Right lung (tissue), 5 donors: ENCODE measurements around the gene ARHGAP27. TPM values are rescaled to one million over a fixed set of nuclear protein-coding genes. Genes with fewer than 3 reads are reported as not detected.

Source experiments
- DNase-seq, 2 donors: peaks; one replicate each; pipeline ENCODE4 v3.0.0-alpha.2; 2013
- polyA plus RNA-seq, 5 donors: library from polyadenylated mRNA; unstranded; fragments of 120-200 nt; gene quantifications; one replicate each; pipeline versions ENCODE4 v1.2.1 to v1.2.3, GENCODE V29; 2013; ENCODE audit warnings: inconsistent platforms in 1 of 5, low replicate concordance in 1 of 5; ENCODE audit not compliant: insufficient read length in 5 of 5, insufficient read depth in 1 of 5

The ARHGAP27 gene
- polyA plus RNA-seq, 5 donors: 18.7 to 34.2 (median 24.8) TPM

GRCh38 chr17:45431531-45432404 is 902 bp downstream of the ARHGAP27 start:
- DNase-seq: peak; percentile 72 to 77

GRCh38 chr17:45430738-45431530 is 1.7 kb downstream of the ARHGAP27 start:
- peak; percentile 71 to 72 for DNase-seq

GRCh38 chr17:45430006-45430737 is 2.5 kb downstream of the ARHGAP27 start:
- DNase-seq: no peak

- no peak for DNase-seq
Measured at GRCh38 chr17:45429339-45430005, 3.2 kb downstream of the ARHGAP27 start.

- no peak for DNase-seq
Measured at GRCh38 chr17:45428931-45429338, 3.7 kb downstream of the ARHGAP27 start.

- peak; percentile 52 to 57 for DNase-seq
Measured at GRCh38 chr17:45428050-45428617, 4.5 kb downstream of the ARHGAP27 start.

- no peak for DNase-seq
Measured at GRCh38 chr17:45427181-45427835, 5.4 kb downstream of the ARHGAP27 start.

- DNase-seq: no peak
Measured at GRCh38 chr17:45426561-45426960, 6.1 kb downstream of the ARHGAP27 start.

GRCh38 chr17:45425984-45426413 is 6.7 kb downstream of the ARHGAP27 start:
- DNase-seq: no peak

- DNase-seq: no peak
Measured at GRCh38 chr17:45425125-45425983, 7.3 kb downstream of the ARHGAP27 start.

GRCh38 chr17:45424769-45425124 is 7.9 kb downstream of the ARHGAP27 start:
- no peak for DNase-seq

- no peak for DNase-seq
Measured at GRCh38 chr17:45423975-45424335, 8.7 kb downstream of the ARHGAP27 start.

GRCh38 chr17:45423304-45423974 is 9.2 kb downstream of the ARHGAP27 start:
- no peak for DNase-seq

- DNase-seq: no peak
Measured at GRCh38 chr17:45414990-45415881, 17.4 kb downstream of the ARHGAP27 start.

- no peak for DNase-seq
Measured at GRCh38 chr17:45413498-45413923, 19.2 kb downstream of the ARHGAP27 start.

- no peak for DNase-seq
Measured at GRCh38 chr17:45411348-45412105, 21.1 kb downstream of the ARHGAP27 start.
